Cortex of kidney (tissue), 1 donor: ENCODE results near the gene PHKA2.

Experiments used
- DNase-seq: peaks from one replicate; lab custom pipeline; 2025; lab: John Stamatoyannopoulos, UW

The PHKA2 gene

GRCh38 chrX:18974993-18975392 is 8.9 kb downstream of the PHKA2 start:
- DNase-seq: no peak

DNA sequence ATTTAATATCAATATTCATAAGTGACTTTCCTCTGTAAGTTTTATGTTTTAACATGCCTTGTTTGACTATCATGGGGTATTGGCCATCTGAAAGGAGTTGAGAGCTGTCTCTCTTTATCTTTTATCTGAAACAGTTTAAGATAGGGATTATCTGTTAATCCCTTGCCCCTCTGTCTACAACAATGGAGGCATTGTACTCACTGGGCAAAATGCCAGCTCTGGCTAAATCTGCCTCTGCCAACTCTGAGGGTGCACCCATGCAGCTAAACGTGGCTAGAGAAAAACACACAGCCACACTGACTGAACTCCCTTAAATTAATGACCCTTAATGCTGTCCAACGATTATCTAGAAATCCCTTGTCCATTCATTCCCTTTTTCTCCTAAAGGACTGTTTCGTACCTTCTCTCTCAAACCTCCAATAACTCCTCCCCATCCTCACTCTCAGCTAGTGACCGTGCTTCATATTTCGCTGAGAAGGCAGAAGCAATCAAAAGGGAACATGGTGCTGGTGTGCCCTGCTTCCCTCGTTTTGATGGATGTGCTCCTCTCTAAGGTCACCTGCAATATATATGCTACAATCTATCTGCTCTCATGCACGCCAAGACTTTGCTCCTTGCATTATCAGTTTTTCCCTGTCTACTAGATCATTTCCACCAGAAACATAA is 10.3 kb downstream of the PHKA2 start:
- DNase-seq: no peak

DNA sequence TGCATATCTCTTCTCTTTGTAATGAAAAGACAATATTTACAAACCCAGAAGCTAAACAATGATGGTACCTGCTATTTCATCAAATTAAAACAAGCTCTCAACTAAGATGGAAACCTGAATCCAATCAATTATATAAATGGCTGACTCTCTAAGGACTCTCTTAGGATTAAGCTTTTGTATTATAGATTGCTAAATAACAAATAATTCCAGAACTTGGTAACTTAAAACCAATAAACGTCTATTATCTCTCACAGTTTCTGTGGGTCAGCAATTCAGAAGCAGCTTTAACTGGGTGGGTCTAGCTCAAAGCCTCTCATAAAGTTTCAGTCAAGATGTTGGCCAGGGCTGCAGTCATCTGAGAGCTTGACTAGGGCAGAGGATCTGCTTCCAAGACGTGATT is 12.4 kb downstream of the PHKA2 start:
- DNase-seq: no peak

- DNase-seq: no peak
These were observed 13.4 kb downstream of the PHKA2 start for GRCh38 chrX:18970465-18970864.

DNA sequence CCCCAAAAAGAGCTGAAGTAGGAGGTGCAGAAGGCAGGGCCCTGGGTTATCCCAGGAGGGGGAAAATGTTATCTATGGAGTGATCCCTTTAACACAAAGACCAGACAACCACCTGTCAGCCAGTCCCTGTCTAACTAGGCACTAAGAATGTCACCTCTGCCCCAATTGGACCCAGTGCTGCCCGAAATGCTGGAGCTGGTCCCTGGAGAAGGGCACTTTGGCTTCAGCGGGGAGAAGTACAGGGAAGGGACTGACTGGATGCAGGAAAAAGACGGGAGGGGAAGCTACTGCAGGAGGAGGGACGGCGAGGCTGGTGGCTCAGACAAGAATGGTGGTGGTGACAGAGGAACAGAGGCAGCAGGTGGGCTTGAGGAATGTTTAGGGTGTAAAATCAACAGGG is 17.3 kb downstream of the PHKA2 start:
- no peak for DNase-seq

DNA sequence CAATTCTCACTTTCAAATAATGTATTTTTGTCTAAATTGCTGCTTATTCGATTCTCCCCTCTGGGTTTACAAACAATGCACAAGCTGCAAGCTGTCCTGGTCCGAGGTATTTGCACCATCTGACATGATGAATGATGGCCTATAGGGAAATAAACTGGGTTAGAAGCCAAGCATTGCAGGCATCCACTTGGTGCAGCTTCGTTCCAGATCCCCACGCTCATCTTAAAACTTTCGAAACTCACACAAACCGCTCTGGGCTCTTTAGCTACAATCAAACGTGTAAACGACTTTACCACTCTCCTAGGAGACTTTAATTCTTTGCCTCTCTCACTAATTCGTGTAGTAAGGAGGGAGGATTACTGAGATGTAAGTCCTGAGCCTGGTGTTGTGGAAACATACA is 19.0 kb downstream of the PHKA2 start:
- no peak for DNase-seq

DNA sequence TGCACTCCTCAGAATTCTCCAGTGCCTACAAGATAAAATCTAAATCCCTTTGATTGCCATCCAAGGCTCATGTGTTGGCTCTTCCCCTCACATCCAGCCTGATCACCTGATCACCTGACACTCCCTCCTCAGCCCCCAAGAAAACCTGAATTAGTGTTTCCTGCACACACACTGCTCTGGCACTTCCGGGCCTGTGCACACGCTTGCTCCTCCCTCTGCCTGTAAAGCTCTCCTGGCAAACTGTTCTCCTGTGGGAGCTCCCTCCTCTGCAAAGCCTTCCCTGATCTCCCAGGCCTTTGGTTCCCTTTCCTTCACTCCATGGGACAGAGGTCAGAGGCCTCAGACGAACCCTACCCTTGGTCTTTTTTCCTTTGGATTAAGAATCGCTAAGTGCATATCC is 19.9 kb downstream of the PHKA2 start:
- no peak for DNase-seq

GRCh38 chrX:18962329-18962728 is 21.6 kb downstream of the PHKA2 start:
- no peak for DNase-seq

- DNase-seq: no peak
These were observed 22.2 kb downstream of the PHKA2 start for GRCh38 chrX:18961686-18962085.

GRCh38 chrX:18956303-18957032 is 27.4 kb downstream of the PHKA2 start:
- no peak for DNase-seq

DNA sequence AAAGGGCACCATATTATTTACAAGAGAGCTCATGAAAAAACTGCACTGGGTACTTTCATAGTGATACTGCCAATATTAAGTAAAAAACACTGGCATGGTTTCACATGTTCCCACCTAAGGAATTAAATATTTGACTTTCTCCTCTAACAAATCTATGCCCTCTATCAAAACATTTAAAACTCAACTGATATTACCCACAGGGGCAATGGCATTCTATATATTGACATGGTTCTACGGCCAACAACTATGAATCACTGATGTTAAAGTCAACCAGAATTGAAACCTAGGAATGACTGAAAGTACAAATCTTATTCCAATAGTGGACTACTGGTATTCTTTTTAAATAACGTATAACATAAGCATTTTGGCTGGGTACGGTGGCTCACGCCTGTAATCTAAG is 28.2 kb downstream of the PHKA2 start:
- DNase-seq: no peak

- no peak for DNase-seq
These were observed 32.9 kb downstream of the PHKA2 start for GRCh38 chrX:18951032-18951431.

DNA sequence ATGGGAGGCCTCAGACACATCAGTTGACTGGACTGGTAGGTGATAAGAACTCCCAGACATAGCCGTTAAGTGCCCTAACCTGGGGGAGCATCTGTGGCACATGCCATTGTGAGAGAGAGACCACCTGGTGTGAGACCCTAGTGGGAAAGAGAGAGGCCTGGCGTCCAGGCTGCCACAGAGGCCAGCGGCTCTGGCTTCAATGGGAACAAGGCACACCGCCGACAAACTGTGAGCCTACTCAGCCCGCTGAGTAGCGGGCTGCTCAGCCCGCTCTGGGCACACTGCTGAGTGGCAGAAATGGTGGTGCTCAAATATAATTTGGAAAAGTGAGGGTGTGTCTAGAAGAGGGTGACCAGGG is 34.0 kb downstream of the PHKA2 start:
- no peak for DNase-seq

- no peak for DNase-seq
These were observed 34.5 kb downstream of the PHKA2 start for GRCh38 chrX:18949291-18949943.

- DNase-seq: no peak
These were observed 37.3 kb downstream of the PHKA2 start for GRCh38 chrX:18946611-18947010.

DNA sequence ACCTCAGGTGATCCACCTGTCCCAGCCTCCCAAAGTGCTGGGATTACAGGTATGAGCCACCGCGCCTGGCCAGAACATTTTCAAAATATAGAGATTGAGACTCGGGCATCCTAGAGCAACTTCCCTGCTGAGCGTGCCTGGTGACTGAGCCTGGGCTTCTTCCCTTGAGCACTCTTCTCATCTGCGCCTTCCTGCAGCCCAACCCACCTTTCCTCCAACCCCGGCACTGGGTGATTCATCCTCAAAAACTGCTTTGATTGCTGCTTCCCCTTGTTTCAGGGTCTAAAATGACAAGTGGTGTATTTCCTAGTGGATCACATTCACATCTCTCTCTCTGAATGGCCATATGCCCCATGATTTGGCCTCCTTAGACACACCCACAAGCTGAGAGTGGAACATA is 37.8 kb downstream of the PHKA2 start:
- DNase-seq: no peak

DNA sequence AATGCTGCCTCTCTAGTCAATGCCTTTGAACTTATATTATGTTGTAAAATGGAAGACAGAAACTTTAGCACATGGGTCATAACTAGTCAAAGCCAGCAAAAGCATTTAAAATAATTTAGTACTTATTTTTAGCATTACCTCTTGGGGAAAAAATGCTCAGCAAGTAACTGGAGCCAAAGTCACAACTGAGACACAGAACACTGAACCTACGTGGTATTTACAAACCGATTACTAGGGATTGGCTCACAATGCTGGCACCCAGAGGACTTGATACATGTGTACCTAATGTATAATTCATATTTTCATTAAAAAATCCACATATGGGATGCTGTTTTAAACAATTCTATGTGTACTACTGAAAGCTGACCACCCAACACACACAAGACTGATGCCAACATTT is 38.4 kb downstream of the PHKA2 start:
- no peak for DNase-seq

GRCh38 chrX:18944482-18944881 is 39.4 kb downstream of the PHKA2 start:
- no peak for DNase-seq

DNA sequence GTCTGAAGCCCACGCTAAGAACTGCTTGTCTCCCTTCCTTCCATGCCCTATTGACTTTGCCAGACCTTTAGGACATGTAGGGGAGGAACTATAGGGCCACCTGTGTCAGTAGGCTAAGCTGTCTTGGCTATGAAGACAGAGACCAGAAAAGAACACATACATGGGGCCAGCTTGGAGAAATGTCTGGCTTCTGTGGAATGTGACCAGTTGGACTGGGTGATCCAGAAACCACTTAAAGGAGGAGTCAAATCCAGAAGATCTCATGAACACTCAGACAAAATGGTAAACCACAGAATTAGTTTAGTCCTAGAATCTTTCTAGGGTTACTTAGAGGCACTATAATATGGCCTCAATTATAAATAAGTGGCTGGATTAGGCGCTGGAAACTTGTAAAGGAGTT is 42.0 kb downstream of the PHKA2 start:
- no peak for DNase-seq

DNA sequence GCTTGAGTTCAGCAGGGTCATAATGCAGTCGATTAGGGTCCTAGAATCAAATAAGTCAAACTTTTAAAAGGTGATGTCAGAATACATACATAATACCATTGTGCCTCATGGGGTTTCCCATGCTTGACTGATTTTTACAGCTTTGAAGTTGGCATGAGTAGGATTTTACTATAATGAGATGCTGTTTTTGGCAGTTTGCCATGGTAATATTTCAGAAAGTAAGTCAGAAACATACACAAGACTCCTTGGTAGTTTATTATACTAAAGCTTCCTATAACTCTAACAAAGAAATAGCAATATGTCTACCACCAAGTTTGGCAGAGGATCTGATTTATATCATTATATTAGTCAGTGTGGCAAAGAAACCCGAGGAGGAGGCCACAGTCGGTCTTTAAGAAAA is 45.2 kb downstream of the PHKA2 start:
- no peak for DNase-seq

- DNase-seq: no peak
These were observed 46.7 kb downstream of the PHKA2 start for GRCh38 chrX:18937173-18937572.

- no peak for DNase-seq
These were observed 48.0 kb downstream of the PHKA2 start for GRCh38 chrX:18935893-18936292.

GRCh38 chrX:18934708-18935107 is 49.2 kb downstream of the PHKA2 start:
- no peak for DNase-seq

GRCh38 chrX:18933617-18934016 is 50.3 kb downstream of the PHKA2 start:
- DNase-seq: no peak
